ENCODE measurements around the gene BRI3.

BRI3 gene, protein sequence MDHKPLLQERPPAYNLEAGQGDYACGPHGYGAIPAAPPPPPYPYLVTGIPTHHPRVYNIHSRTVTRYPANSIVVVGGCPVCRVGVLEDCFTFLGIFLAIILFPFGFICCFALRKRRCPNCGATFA

DNA sequence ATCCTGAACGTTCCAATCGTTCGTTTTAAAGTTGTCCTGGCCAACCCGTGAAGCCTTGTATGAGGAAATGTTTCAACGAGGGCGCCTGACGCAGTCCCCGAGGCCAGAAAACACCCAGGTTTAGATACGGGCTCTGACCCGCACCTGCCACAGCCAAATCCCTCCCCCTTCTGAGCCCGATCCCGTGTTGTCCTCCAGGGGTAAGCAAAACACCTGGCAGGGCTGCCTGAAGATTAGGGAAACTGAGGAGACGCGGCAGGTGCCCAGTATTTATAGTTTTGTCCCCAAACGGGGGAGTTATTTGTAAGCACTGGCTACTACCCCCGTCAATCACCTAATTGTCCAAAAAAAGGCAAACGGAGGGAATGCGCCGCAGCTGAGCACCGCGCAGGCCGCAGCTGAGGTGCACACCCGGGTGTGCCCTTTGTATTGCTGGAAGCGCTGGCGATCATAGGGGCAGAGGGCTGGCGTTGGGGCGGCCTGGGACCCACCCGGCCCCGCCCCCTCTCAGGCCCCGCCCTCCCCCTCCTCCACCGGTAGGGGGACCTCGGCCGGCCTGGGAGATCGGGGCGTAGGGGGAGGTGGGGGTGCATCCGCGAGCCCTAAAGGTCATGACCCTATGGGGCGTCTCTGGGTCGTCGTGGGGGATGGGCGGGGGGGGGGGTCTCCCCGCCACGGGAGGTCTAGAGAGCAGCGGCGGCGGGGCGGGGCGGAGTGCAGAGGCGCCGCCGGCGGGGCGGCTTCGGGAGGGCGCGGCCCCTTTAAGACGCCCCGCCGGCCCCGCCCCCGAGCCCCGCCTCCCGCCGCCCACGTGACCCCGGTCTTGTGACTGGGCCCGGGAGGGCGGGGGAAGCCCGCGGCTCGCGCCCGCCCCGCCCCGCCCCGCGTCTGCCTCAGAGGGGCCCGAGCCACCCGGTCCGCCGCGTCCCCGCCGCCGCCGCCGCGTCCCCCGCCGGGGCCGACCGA lies at the start of gene BRI3:
BRI3 (plus strand) TSS at position 896 of the 966 bp plus-strand sequence. CDS start 110 bp downstream, outside the sequence.
- Histone ChIP-seq H3K27me3 (ENCODE audit: control insufficient read depth, insufficient read depth, low read length) (no peaks in the 10 kb centered on the region), H3K4me3 (ENCODE audit: low read depth, low read length) (peak within 1 kb of the TSS; percentile 88), H3K36me3 (ENCODE audit: control insufficient read depth, insufficient read depth, low read length) (peaks cover 8% of the 10 kb centered on the region; the same call in 1 of the 2 replicates), H3K9me3 (ENCODE audit: control insufficient read depth, insufficient read depth, low read depth, low read length) (no peaks in the 10 kb centered on the region), H3K27ac (ENCODE audit: low read depth, low read length) (peak within 1 kb of the TSS; percentile 69; the same call in 1 of the 2 replicates), H3K9ac (ENCODE audit: low read length) (peak within 1 kb of the TSS; percentile 76), H3K4me1 (ENCODE audit: control insufficient read depth, insufficient read depth, low read length) (peaks cover 36% of the 10 kb centered on the region)

DNA sequence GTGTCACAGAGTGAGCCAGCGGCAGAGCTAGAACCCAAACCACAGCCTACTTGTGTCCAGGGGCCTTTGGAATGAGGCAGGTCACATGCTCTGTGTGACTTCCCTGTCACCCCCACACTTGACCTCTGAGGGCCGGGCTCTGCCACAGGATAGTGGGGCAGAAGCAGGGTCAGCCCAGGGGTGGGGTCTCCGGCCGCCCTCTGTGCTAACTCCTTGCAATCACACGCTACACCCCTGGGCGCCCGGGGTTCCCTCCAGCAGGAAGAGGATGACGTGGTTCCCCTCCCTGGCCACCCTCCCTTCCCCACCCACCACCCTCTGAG lies 49.3 kb upstream of the BRI3 start:
- no peak overlapping the region for H3K27ac ChIP-seq (ENCODE audit: low read depth, low read length)
- H3K4me3 ChIP-seq (ENCODE audit: low read depth, low read length), result no peak overlapping the region
- H3K9ac ChIP-seq (ENCODE audit: low read length), result no peak overlapping the region
- no peaks in the 10 kb centered on the region for H3K36me3 ChIP-seq (ENCODE audit: control insufficient read depth, insufficient read depth, low read length)
- H3K4me1 ChIP-seq (ENCODE audit: control insufficient read depth, insufficient read depth, low read length), result no peaks in the 10 kb centered on the region
- no peaks in the 10 kb centered on the region for H3K27me3 ChIP-seq (ENCODE audit: control insufficient read depth, insufficient read depth, low read length)
- no peaks in the 10 kb centered on the region for H3K9me3 ChIP-seq (ENCODE audit: control insufficient read depth, insufficient read depth, low read depth, low read length)

GRCh38 chr7:98232799-98233198 lies 48.7 kb upstream of the BRI3 start:
- Histone ChIP-seq H3K27ac (ENCODE audit: low read depth, low read length) (no peak overlapping the region), H3K4me1 (ENCODE audit: control insufficient read depth, insufficient read depth, low read length) (no peaks in the 10 kb centered on the region), H3K27me3 (ENCODE audit: control insufficient read depth, insufficient read depth, low read length) (no peaks in the 10 kb centered on the region), H3K9me3 (ENCODE audit: control insufficient read depth, insufficient read depth, low read depth, low read length) (no peaks in the 10 kb centered on the region), H3K36me3 (ENCODE audit: control insufficient read depth, insufficient read depth, low read length) (no peaks in the 10 kb centered on the region), H3K9ac (ENCODE audit: low read length) (no peak overlapping the region), H3K4me3 (ENCODE audit: low read depth, low read length) (no peak overlapping the region)

GRCh38 chr7:98233219-98234070 lies 48.0 kb upstream of the BRI3 start:
- no peak overlapping the region for H3K4me3 ChIP-seq (ENCODE audit: low read depth, low read length)
- H3K27ac ChIP-seq (ENCODE audit: low read depth, low read length), result 0 out of 2 replicates have a peak overlapping the region, but pooled peaks have one; percentile 18
- no peaks in the 10 kb centered on the region for H3K9me3 ChIP-seq (ENCODE audit: control insufficient read depth, insufficient read depth, low read depth, low read length)
- no peaks in the 10 kb centered on the region for H3K4me1 ChIP-seq (ENCODE audit: control insufficient read depth, insufficient read depth, low read length)
- no peaks in the 10 kb centered on the region for H3K27me3 ChIP-seq (ENCODE audit: control insufficient read depth, insufficient read depth, low read length)
- H3K36me3 ChIP-seq (ENCODE audit: control insufficient read depth, insufficient read depth, low read length), result no peaks in the 10 kb centered on the region
- H3K9ac ChIP-seq (ENCODE audit: low read length), result no peak overlapping the region

GRCh38 chr7:98234429-98235147 lies 46.9 kb upstream of the BRI3 start:
- H3K9ac ChIP-seq (ENCODE audit: low read length), result no peak overlapping the region

GRCh38 chr7:98235901-98236300 lies 45.6 kb upstream of the BRI3 start:
- no peaks in the 10 kb centered on the region for H3K27me3 ChIP-seq (ENCODE audit: control insufficient read depth, insufficient read depth, low read length)
- H3K9me3 ChIP-seq (ENCODE audit: control insufficient read depth, insufficient read depth, low read depth, low read length), result no peaks in the 10 kb centered on the region
- no peak overlapping the region for H3K27ac ChIP-seq (ENCODE audit: low read depth, low read length)
- H3K36me3 ChIP-seq (ENCODE audit: control insufficient read depth, insufficient read depth, low read length), result no peaks in the 10 kb centered on the region
- no peak overlapping the region for H3K4me3 ChIP-seq (ENCODE audit: low read depth, low read length)
- no peaks in the 10 kb centered on the region for H3K4me1 ChIP-seq (ENCODE audit: control insufficient read depth, insufficient read depth, low read length)
- no peak overlapping the region for H3K9ac ChIP-seq (ENCODE audit: low read length)

More at GRCh38 chr7:98234429-98235147, 46.9 kb upstream of the BRI3 start:
- Histone ChIP-seq H3K4me1 (ENCODE audit: control insufficient read depth, insufficient read depth, low read length) (no peaks in the 10 kb centered on the region), H3K27me3 (ENCODE audit: control insufficient read depth, insufficient read depth, low read length) (no peaks in the 10 kb centered on the region), H3K9me3 (ENCODE audit: control insufficient read depth, insufficient read depth, low read depth, low read length) (no peaks in the 10 kb centered on the region), H3K4me3 (ENCODE audit: low read depth, low read length) (no peak overlapping the region), H3K36me3 (ENCODE audit: control insufficient read depth, insufficient read depth, low read length) (no peaks in the 10 kb centered on the region), H3K27ac (ENCODE audit: low read depth, low read length) (no peak overlapping the region)

- Histone ChIP-seq H3K9me3 (ENCODE audit: control insufficient read depth, insufficient read depth, low read depth, low read length) (no peaks in the 10 kb centered on the region), H3K9ac (ENCODE audit: low read length) (no peak overlapping the region), H3K4me3 (ENCODE audit: low read depth, low read length) (no peak overlapping the region), H3K36me3 (ENCODE audit: control insufficient read depth, insufficient read depth, low read length) (no peaks in the 10 kb centered on the region), H3K4me1 (ENCODE audit: control insufficient read depth, insufficient read depth, low read length) (0 out of 2 replicates have a peak, but pooled peaks cover 1% of the 10 kb centered on the region), H3K27ac (ENCODE audit: low read depth, low read length) (no peak overlapping the region), H3K27me3 (ENCODE audit: control insufficient read depth, insufficient read depth, low read length) (no peaks in the 10 kb centered on the region)
These were observed 44.9 kb upstream of the BRI3 start for GRCh38 chr7:98236355-98237185.

GRCh38 chr7:98238076-98238475 lies 43.4 kb upstream of the BRI3 start:
- H3K4me3 ChIP-seq (ENCODE audit: low read depth, low read length), result no peak overlapping the region
- H3K36me3 ChIP-seq (ENCODE audit: control insufficient read depth, insufficient read depth, low read length), result no peaks in the 10 kb centered on the region
- H3K9me3 ChIP-seq (ENCODE audit: control insufficient read depth, insufficient read depth, low read depth, low read length), result no peaks in the 10 kb centered on the region
- H3K27me3 ChIP-seq (ENCODE audit: control insufficient read depth, insufficient read depth, low read length), result no peaks in the 10 kb centered on the region
- H3K9ac ChIP-seq (ENCODE audit: low read length), result no peak overlapping the region
- H3K27ac ChIP-seq (ENCODE audit: low read depth, low read length), result no peak overlapping the region
- H3K4me1 ChIP-seq (ENCODE audit: control insufficient read depth, insufficient read depth, low read length), result 0 out of 2 replicates have a peak, but pooled peaks cover 3% of the 10 kb centered on the region

GRCh38 chr7:98238976-98239375 lies 42.5 kb upstream of the BRI3 start:
- no peak overlapping the region for H3K27ac ChIP-seq (ENCODE audit: low read depth, low read length)
- 0 out of 2 replicates have a peak, but pooled peaks cover under 1% of the 10 kb centered on the region for H3K36me3 ChIP-seq (ENCODE audit: control insufficient read depth, insufficient read depth, low read length)

More at GRCh38 chr7:98238976-98239375, 42.5 kb upstream of the BRI3 start:
- Histone ChIP-seq H3K4me1 (ENCODE audit: control insufficient read depth, insufficient read depth, low read length) (0 out of 2 replicates have a peak, but pooled peaks cover 3% of the 10 kb centered on the region), H3K9me3 (ENCODE audit: control insufficient read depth, insufficient read depth, low read depth, low read length) (no peaks in the 10 kb centered on the region), H3K27me3 (ENCODE audit: control insufficient read depth, insufficient read depth, low read length) (no peaks in the 10 kb centered on the region), H3K9ac (ENCODE audit: low read length) (no peak overlapping the region), H3K4me3 (ENCODE audit: low read depth, low read length) (no peak overlapping the region)

Data from HUES6 (cell line).